Progenitor cell of endocrine pancreas (in vitro differentiated cells): ENCODE measurements around the gene PDE11A. TPM values are rescaled to one million over a fixed set of nuclear protein-coding genes. Genes with fewer than 3 reads are reported as not detected.

ENCODE experiments used
- DNase-seq: peaks from one replicate; pipeline ENCODE4 v3.0.0; 2021; ENCODE audit warnings: low spot score; ENCODE audit not compliant: unreplicated experiment
- H3K27ac Mint-ChIP-seq: 2 replicates; pipeline ENCODE4 v1.8.0; 2021; ENCODE audit warnings: mild to moderate bottlenecking, moderate library complexity, mixed read lengths
- H3K27me3 Mint-ChIP-seq: 2 replicates; pipeline ENCODE4 v1.8.0; 2021; ENCODE audit warnings: mixed read lengths
- H3K36me3 Mint-ChIP-seq: 2 replicates; pipeline ENCODE4 v1.8.0; 2022; ENCODE audit warnings: mixed read lengths; ENCODE audit not compliant: insufficient read depth
- H3K4me1 Mint-ChIP-seq: 2 replicates; pipeline ENCODE4 v1.8.0; 2021; ENCODE audit warnings: low read depth, mixed read lengths
- H3K4me3 Mint-ChIP-seq: 2 replicates; pipeline ENCODE4 v1.8.0; 2021; ENCODE audit warnings: low read depth, mild to moderate bottlenecking, moderate library complexity, mixed read lengths
- H3K9me3 Mint-ChIP-seq: 2 replicates; pipeline ENCODE4 v1.8.0; 2021; ENCODE audit warnings: low read depth, mixed read lengths
- CTCF ChIP-seq: fragments of 200-600 bp; sonication (generic); IDR thresholded peaks from one replicate; pipeline ENCODE4 v1.5.0; 2021; ENCODE audit warnings: antibody characterized with exemption, mild to moderate bottlenecking; ENCODE audit not compliant: unreplicated experiment
- total RNA-seq: library from RNA; stranded (reverse); gene quantifications from 2 replicates; pipeline ENCODE4 v1.2.1, GENCODE V29; 2021

PDE11A gene
- total RNA-seq, 1 donor from 2014 or later = 54.8 TPM

GRCh38 chr2:177783835-177784744 is 288.5 kb downstream of the PDE11A start:
- Mint-ChIP-seq H3K4me3 (no peak overlapping the region), H3K36me3 (peaks cover 3% of the 10 kb centered on the region), H3K4me1 (peaks cover 6% of the 10 kb centered on the region), H3K9me3 (peaks cover 8% of the 10 kb centered on the region), H3K27me3 (no peaks in the 10 kb centered on the region), H3K27ac (peak overlapping the region; percentile 19)
- no peak for TF ChIP-seq CTCF
- no peak for DNase-seq

- no peak for TF ChIP-seq CTCF
- Mint-ChIP-seq H3K27ac (no peak overlapping the region), H3K27me3 (no peaks in the 10 kb centered on the region), H3K9me3 (peaks cover 8% of the 10 kb centered on the region), H3K4me3 (no peak overlapping the region), H3K36me3 (peaks cover 3% of the 10 kb centered on the region), H3K4me1 (peaks cover 6% of the 10 kb centered on the region)
- DNase-seq = no peak
These were observed 289.5 kb downstream of the PDE11A start for GRCh38 chr2:177783091-177783490.

- DNase-seq = no peak
- no peak overlapping the region for H3K4me3 Mint-ChIP-seq
- TF ChIP-seq CTCF = no peak
These were observed 290.0 kb downstream of the PDE11A start for GRCh38 chr2:177782613-177783012.

GRCh38 chr2:177778472-177778871 is 294.1 kb downstream of the PDE11A start:
- H3K27ac Mint-ChIP-seq = no peak overlapping the region
- no peaks in the 10 kb centered on the region for H3K27me3 Mint-ChIP-seq
- DNase-seq = no peak
- no peak for TF ChIP-seq CTCF
- H3K4me3 Mint-ChIP-seq = no peak overlapping the region
- H3K9me3 Mint-ChIP-seq = peaks cover 4% of the 10 kb centered on the region
- peaks cover 3% of the 10 kb centered on the region for H3K4me1 Mint-ChIP-seq
- H3K36me3 Mint-ChIP-seq = no peaks in the 10 kb centered on the region

More at GRCh38 chr2:177782613-177783012, 290.0 kb downstream of the PDE11A start:
- peaks cover 3% of the 10 kb centered on the region for H3K36me3 Mint-ChIP-seq
- H3K27ac Mint-ChIP-seq = no peak overlapping the region
- H3K9me3 Mint-ChIP-seq = peaks cover 8% of the 10 kb centered on the region
- H3K4me1 Mint-ChIP-seq = peaks cover 6% of the 10 kb centered on the region
- no peaks in the 10 kb centered on the region for H3K27me3 Mint-ChIP-seq

- TF ChIP-seq CTCF = peak; percentile 67
- DNase-seq = no peak
- peaks cover 4% of the 10 kb centered on the region for H3K9me3 Mint-ChIP-seq
- no peaks in the 10 kb centered on the region for H3K27me3 Mint-ChIP-seq
- peaks cover 2% of the 10 kb centered on the region for H3K4me1 Mint-ChIP-seq
- no peak overlapping the region for H3K27ac Mint-ChIP-seq
- no peaks in the 10 kb centered on the region for H3K36me3 Mint-ChIP-seq
- no peak overlapping the region for H3K4me3 Mint-ChIP-seq
These were observed 300.0 kb downstream of the PDE11A start for GRCh38 chr2:177772529-177772928.
